HCT116 (cell line): ENCODE measurements around the gene COL15A1. TPM values are rescaled to one million over a fixed set of nuclear protein-coding genes. Genes with fewer than 3 reads are reported as not detected.

ENCODE experiments used
- ATAC-seq: fragments of 200-7000 bp; cut with Tn5 transposase; 2 replicates; pipeline ENCODE4 v1.9.1; 2020; ENCODE audit warnings: mild to moderate bottlenecking, moderate library complexity
- BruUV-seq: library from RNA; stranded (reverse); fragments of 400-500 nt; replicated peaks from 2 replicates; lab custom pipeline; 2021; lab: Mats Ljungman, UMichigan
- CTCF ChIA-PET: fragments of 300-600 bp; sonication (Branson Sonifier 250); formaldehyde crosslinking; loops from one replicate; lab custom pipeline; 2021; ENCODE audit warnings: antibody characterized with exemption; lab: Charles Lee
- POLR2A ChIA-PET: fragments of 300-600, 350-600 bp; sonication (Branson Sonifier 250); formaldehyde crosslinking; loops from one replicate; lab custom pipeline; 2021; ENCODE audit warnings: antibody characterized with exemption; lab: Charles Lee
- RAD21 ChIA-PET, 2 experiments: fragments of 300-600 bp; sonication (Branson Sonifier 250); formaldehyde crosslinking; loops; one replicate each; lab custom pipeline; 2023; ENCODE audit warnings: low total read pairs in 2 of 2; ENCODE audit not compliant: uncharacterized antibody in 2 of 2, unreplicated experiment in 2 of 2, low non-redundant PET in 1 of 2; lab: Charles Lee
- DNase-seq: peaks from one replicate; pipeline ENCODE4 v3.0.0-alpha.2; 2010; ENCODE audit warnings: low read depth, low spot score
- H2AFZ ChIP-seq: fragments of 200-600 bp; shearing (Covaris generic), sonication (generic); 2 replicates; pipeline ENCODE4 v1.6.1; 2017; ENCODE audit warnings: low read depth, mixed run types, mixed read lengths, antibody characterized with exemption, low read length; ENCODE audit not compliant: poor library complexity, severe bottlenecking
- H3K27ac ChIP-seq: 2 replicates; pipeline ENCODE4 v1.5.1; 2012; ENCODE audit warnings: low read depth, low read length
- H3K27me3 ChIP-seq: fragments of 200-600 bp; sonication (generic); 2 replicates; pipeline ENCODE4 v1.6.1; 2016; ENCODE audit warnings: mixed run types, low read length, mixed read lengths; ENCODE audit not compliant: insufficient read depth
- H3K36me3 ChIP-seq, 2 experiments: fragments of 200-500 bp in 1 of 2; fragments of 200-600 bp in 1 of 2; sonication (Bioruptor generic) in 1 of 2; sonication (generic) in 1 of 2; 2 replicates each; pipeline versions ENCODE4 v1.5.1 to v1.6.1; 2014 to 2016; ENCODE audit warnings: low read length in 2 of 2, inconsistent platforms in 1 of 2, mixed read lengths in 1 of 2, mixed run types in 1 of 2; ENCODE audit not compliant: insufficient read depth in 2 of 2, control insufficient read depth in 1 of 2
- H3K4me1 ChIP-seq, 2 experiments: fragments of 200-600 bp in 1 of 2; sonication (generic) in 1 of 2; 2 replicates each; pipeline versions ENCODE4 v1.5.1 to v1.6.1; 2012 to 2017; ENCODE audit warnings: low read length in 2 of 2, inconsistent platforms in 1 of 2, mild to moderate bottlenecking in 1 of 2, mixed read lengths in 1 of 2, mixed run types in 1 of 2, moderate library complexity in 1 of 2; ENCODE audit not compliant: insufficient read depth in 2 of 2, control insufficient read depth in 1 of 2
- H3K4me2 ChIP-seq: fragments of 200-600 bp; sonication (generic); 2 replicates; pipeline ENCODE4 v1.6.1; 2017; ENCODE audit warnings: mixed run types, low read length, mixed read lengths
- H3K4me3 ChIP-seq, 2 experiments: fragments of 200-600 bp in 1 of 2; sonication (generic) in 1 of 2; replicated peaks in 1 of 2; 2 replicates each; pipeline ENCODE4 v1.5.1; 2011 to 2016; ENCODE audit warnings: low read length in 2 of 2, control low read depth in 1 of 2, low read depth in 1 of 2, mild to moderate bottlenecking in 1 of 2, mixed read lengths in 1 of 2, mixed run types in 1 of 2
- H3K79me2 ChIP-seq: fragments of 200-600 bp; sonication (generic); 2 replicates; pipeline ENCODE4 v1.6.1; 2017; ENCODE audit warnings: mild to moderate bottlenecking, mixed run types, low read length, moderate library complexity, mixed read lengths; ENCODE audit not compliant: insufficient read depth
- H3K9ac ChIP-seq: fragments of 200-600 bp; sonication (generic); 2 replicates; pipeline ENCODE4 v1.6.1; 2016; ENCODE audit warnings: low read length, mixed read lengths
- H3K9me2 ChIP-seq: fragments of 200-600 bp; sonication (generic), shearing (Covaris generic); 2 replicates; pipeline ENCODE4 v1.6.1; 2017; ENCODE audit warnings: mixed run types, mild to moderate bottlenecking, moderate library complexity; ENCODE audit not compliant: insufficient read depth
- H3K9me3 ChIP-seq, 2 experiments: fragments of 200-500 bp in 1 of 2; fragments of 200-600 bp in 1 of 2; sonication (Bioruptor generic) in 1 of 2; sonication (generic) in 1 of 2; 2 replicates each; pipeline ENCODE4 v1.6.1; 2014 to 2017; ENCODE audit warnings: low read length in 2 of 2, mixed read lengths in 2 of 2, inconsistent platforms in 1 of 2, low read depth in 1 of 2, mild to moderate bottlenecking in 1 of 2, mixed run types in 1 of 2, moderate library complexity in 1 of 2; ENCODE audit not compliant: control insufficient read depth in 1 of 2, insufficient read depth in 1 of 2
- H4K20me1 ChIP-seq: fragments of 200-600 bp; sonication (generic), shearing (Covaris generic); 2 replicates; pipeline ENCODE4 v1.6.1; 2017; ENCODE audit warnings: mixed run types, mild to moderate bottlenecking, moderate library complexity; ENCODE audit not compliant: insufficient read depth
- CBX3 ChIP-seq: IDR thresholded peaks from 2 replicates; pipeline ENCODE4 v1.6.1; 2012; ENCODE audit warnings: low read depth
- EZH2 ChIP-seq: fragments of 200-600 bp; sonication (generic); IDR thresholded peaks from 2 replicates; pipeline ENCODE4 v1.6.1; 2017; ENCODE audit warnings: antibody characterized with exemption, mixed run types
- EZH2phosphoT487 ChIP-seq: fragments of 200-600 bp; IDR thresholded peaks from 2 replicates; pipeline ENCODE4 v1.6.1; 2018; ENCODE audit warnings: antibody characterized with exemption, borderline replicate concordance
- FOSL1 ChIP-seq: IDR thresholded peaks from 2 replicates; pipeline ENCODE4 v1.6.1; 2012; ENCODE audit warnings: low read depth
- JUND ChIP-seq: IDR thresholded peaks from 2 replicates; pipeline ENCODE4 v1.6.1; 2012
- POLR2A ChIP-seq: IDR thresholded peaks from 2 replicates; pipeline ENCODE4 v1.7.0; 2011; ENCODE audit warnings: borderline replicate concordance; ENCODE audit not compliant: insufficient read depth, insufficient read length; ENCODE audit errors: extremely low read depth
- RAD21 ChIP-seq: IDR thresholded peaks from 2 replicates; pipeline ENCODE4 v1.6.1; 2012; ENCODE audit warnings: low read depth, mild to moderate bottlenecking
- SIN3A ChIP-seq: IDR thresholded peaks from 2 replicates; pipeline ENCODE4 v1.6.1; 2012; ENCODE audit warnings: low read depth
- SP1 ChIP-seq: IDR thresholded peaks from 2 replicates; pipeline ENCODE4 v1.6.1; 2012; ENCODE audit warnings: low read depth
- TCF7L2 ChIP-seq: IDR thresholded peaks from 2 replicates; pipeline ENCODE4 v1.7.0; 2011; ENCODE audit warnings: borderline replicate concordance, inconsistent platforms; ENCODE audit not compliant: insufficient read depth, insufficient read length; ENCODE audit errors: extremely low read depth
- YY1 ChIP-seq: IDR thresholded peaks from 2 replicates; pipeline ENCODE4 v1.6.1; 2011; ENCODE audit warnings: low read length, low read depth, moderate library complexity, mild to moderate bottlenecking; ENCODE audit not compliant: insufficient replicate concordance; ENCODE audit errors: extremely low read depth
- ZFX ChIP-seq: fragments of 450-650 bp; IDR thresholded peaks from 2 replicates; pipeline ENCODE4 v1.6.1; 2017
- intact Hi-C: fragments of 100-400 bp; cut with micrococcal nuclease; formaldehyde crosslinking; loops from 2 replicates; pipeline ENCODE4 v1.10.0; 2022
- total RNA-seq: library from RNA; stranded (reverse); gene quantifications from one replicate; pipeline ENCODE4 v1.2.1, GENCODE V29; 2021; ENCODE audit not compliant: unreplicated experiment
- TF ChIP-seq, protein P1 (sequence below): IDR thresholded peaks from 2 replicates; pipeline ENCODE4 v1.6.1; 2012; ENCODE audit warnings: low read depth

Gene COL15A1
- total RNA-seq, 1 experiment from 2014 or later = 0.15 TPM

DNA sequence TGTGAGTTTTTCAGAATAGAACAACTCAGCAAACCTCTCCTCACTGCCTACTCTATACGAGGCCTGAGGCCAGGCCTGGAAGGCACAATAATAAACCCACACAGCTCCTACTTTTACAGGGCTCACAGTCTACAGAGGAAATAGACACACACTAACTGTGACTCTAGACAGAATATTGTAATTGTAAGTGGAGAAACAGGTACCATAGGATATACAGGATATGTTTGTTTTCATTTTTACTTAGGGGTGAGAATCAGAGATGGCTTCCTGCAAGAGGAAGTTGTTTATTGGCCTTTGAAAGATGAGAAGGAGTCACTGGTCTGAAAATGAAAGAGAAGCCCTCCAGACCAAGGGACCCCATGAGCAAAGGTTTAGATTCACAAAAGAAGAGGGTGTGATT lies 125.4 kb downstream of the COL15A1 start:
- no peak for ATAC-seq
- POLR2A ChIA-PET = no interaction called here

More for the DNA sequence above, 125.4 kb downstream of the COL15A1 start:
- Histone ChIP-seq H4K20me1 (no peaks in the 10 kb centered on the region), H3K9me3 (no peaks in the 10 kb centered on the region), H2AFZ (no peak overlapping the region), H3K27me3 (no peaks in the 10 kb centered on the region), H3K27ac (no peak overlapping the region), H3K79me2 (no peaks in the 10 kb centered on the region), H3K4me3 (no peak overlapping the region), H3K9ac (no peak overlapping the region), H3K4me2 (no peak overlapping the region), H3K4me1 (no peaks in the 10 kb centered on the region), H3K36me3 (no peaks in the 10 kb centered on the region), H3K9me2 (no peaks in the 10 kb centered on the region)
- DNase-seq = no peak
- intact Hi-C loops = no loop called here
- no TSS peak for BruUV-seq
- ChIA-PET CTCF (no interaction called here), RAD21 (no interaction called here)
- TF ChIP-seq POLR2A (no peak), FOSL1 (no peak), TCF7L2 (no peak), EZH2 (no peak), YY1 (no peak), SP1 (no peak), EZH2phosphoT487 (no peak), RAD21 (no peak), ZFX (no peak), JUND (no peak), SIN3A (no peak), CBX3 (no peak)
- TF ChIP-seq, protein P1, sequence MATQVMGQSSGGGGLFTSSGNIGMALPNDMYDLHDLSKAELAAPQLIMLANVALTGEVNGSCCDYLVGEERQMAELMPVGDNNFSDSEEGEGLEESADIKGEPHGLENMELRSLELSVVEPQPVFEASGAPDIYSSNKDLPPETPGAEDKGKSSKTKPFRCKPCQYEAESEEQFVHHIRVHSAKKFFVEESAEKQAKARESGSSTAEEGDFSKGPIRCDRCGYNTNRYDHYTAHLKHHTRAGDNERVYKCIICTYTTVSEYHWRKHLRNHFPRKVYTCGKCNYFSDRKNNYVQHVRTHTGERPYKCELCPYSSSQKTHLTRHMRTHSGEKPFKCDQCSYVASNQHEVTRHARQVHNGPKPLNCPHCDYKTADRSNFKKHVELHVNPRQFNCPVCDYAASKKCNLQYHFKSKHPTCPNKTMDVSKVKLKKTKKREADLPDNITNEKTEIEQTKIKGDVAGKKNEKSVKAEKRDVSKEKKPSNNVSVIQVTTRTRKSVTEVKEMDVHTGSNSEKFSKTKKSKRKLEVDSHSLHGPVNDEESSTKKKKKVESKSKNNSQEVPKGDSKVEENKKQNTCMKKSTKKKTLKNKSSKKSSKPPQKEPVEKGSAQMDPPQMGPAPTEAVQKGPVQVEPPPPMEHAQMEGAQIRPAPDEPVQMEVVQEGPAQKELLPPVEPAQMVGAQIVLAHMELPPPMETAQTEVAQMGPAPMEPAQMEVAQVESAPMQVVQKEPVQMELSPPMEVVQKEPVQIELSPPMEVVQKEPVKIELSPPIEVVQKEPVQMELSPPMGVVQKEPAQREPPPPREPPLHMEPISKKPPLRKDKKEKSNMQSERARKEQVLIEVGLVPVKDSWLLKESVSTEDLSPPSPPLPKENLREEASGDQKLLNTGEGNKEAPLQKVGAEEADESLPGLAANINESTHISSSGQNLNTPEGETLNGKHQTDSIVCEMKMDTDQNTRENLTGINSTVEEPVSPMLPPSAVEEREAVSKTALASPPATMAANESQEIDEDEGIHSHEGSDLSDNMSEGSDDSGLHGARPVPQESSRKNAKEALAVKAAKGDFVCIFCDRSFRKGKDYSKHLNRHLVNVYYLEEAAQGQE = no peak
